NB4 (cell line): ENCODE data around the gene CHRD.
"Not testable (repeated sequence)": the region's sequence is repeated elsewhere in the genome, so short reads cannot be mapped to it uniquely, and the experiment has no call there.

ENCODE experiments used
- DNase-seq: peaks from one replicate; pipeline ENCODE4 v3.0.0; 2010; ENCODE audit warnings: low read depth
- H3K4me3 ChIP-seq: one replicate; pipeline ENCODE4 v1.5.1; 2011; ENCODE audit warnings: mild to moderate bottlenecking, low read depth, low read length, moderate library complexity
- CTCF ChIP-seq: IDR thresholded peaks from one replicate; pipeline ENCODE4 v1.5.1; 2012; ENCODE audit warnings: low read depth, low read length
- MAX ChIP-seq: IDR thresholded peaks from 2 replicates; pipeline ENCODE4 v1.6.1; 2011; ENCODE audit warnings: low read depth, low read length
- MYC ChIP-seq: IDR thresholded peaks from 2 replicates; pipeline ENCODE4 v1.6.1; 2011; ENCODE audit warnings: low read depth, low read length
- POLR2A ChIP-seq: IDR thresholded peaks from 2 replicates; pipeline ENCODE4 v1.6.1; 2011; ENCODE audit warnings: mild to moderate bottlenecking; ENCODE audit not compliant: insufficient read length; ENCODE audit errors: extremely low read depth

CHRD gene

GRCh38 chr3:184339001-184339400 lies 40.9 kb upstream of the CHRD start:
- no peak overlapping the region for H3K4me3 ChIP-seq
- DNase-seq: no peak
- no peak for TF ChIP-seq CTCF
- TF ChIP-seq POLR2A: no peak
- no peak for TF ChIP-seq MAX
- TF ChIP-seq MYC: no peak

GRCh38 chr3:184339451-184340135 lies 40.3 kb upstream of the CHRD start:
- DNase-seq, H3K4me3 ChIP-seq: not testable (repeated sequence)

GRCh38 chr3:184341925-184342324 lies 37.9 kb upstream of the CHRD start:
- DNase-seq: no peak
- no peak for TF ChIP-seq MAX
- TF ChIP-seq CTCF: no peak
- TF ChIP-seq POLR2A: no peak
- TF ChIP-seq MYC: no peak
- no peak overlapping the region for H3K4me3 ChIP-seq

GRCh38 chr3:184343200-184343876 lies 36.5 kb upstream of the CHRD start:
- H3K4me3 ChIP-seq: no peak overlapping the region
- TF ChIP-seq POLR2A: no peak
- TF ChIP-seq MYC: no peak
- no peak for TF ChIP-seq MAX
- no peak for TF ChIP-seq CTCF
- no peak for DNase-seq

- no peak for DNase-seq
- TF ChIP-seq POLR2A (no peak), CTCF (no peak), MAX (no peak), MYC (no peak)
- H3K4me3 ChIP-seq: no peak overlapping the region
Observed at GRCh38 chr3:184344579-184345316, 35.1 kb upstream of the CHRD start.

GRCh38 chr3:184345317-184346144 lies 34.3 kb upstream of the CHRD start:
- TF ChIP-seq MYC (no peak), MAX (no peak), CTCF (peak; percentile 49), POLR2A (no peak)
- H3K4me3 ChIP-seq: no peak overlapping the region
- peak; percentile 60 for DNase-seq
